ENCODE data around the gene CCL4. TPM values are rescaled to one million over a fixed set of nuclear protein-coding genes. Genes with fewer than 3 reads are reported as not detected.

The CCL4 gene
- total and polyA plus RNA-seq, 2 experiments from 2014 or later: not detected

DNA sequence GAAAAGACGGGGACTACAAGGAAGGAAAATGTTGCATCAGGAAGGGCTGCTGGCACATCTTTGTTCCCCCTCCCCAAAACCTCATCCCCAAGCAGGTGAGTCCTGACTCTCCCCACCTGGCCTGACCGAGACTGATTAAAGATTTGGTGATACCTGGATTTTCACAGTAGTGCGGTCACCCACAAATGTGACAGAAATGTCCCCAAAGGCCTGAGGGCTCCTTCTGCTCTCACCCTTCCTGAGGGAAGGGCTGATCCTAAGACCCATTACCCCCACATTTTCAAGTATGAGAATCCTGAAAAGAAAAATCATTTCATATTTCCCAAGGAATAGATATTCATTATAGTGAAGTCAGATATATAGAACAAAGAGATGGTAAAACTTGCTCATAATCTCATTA is 44.0 kb downstream of the CCL4 start:
- H3K27me3 ChIP-seq (ENCODE audit: insufficient read depth): no peaks in the 10 kb centered on the region
- TF ChIP-seq NANOG (IDR thresholded peaks at IDR 0.05; ENCODE audit: borderline replicate concordance) (no peak), ZNF114 (CRISPR knock-in tag; IDR thresholded peaks at IDR 0.05) (no peak), CREB1 (CRISPR knock-in tag; IDR thresholded peaks at IDR 0.05; ENCODE audit: low read depth) (no peak), JUNB (IDR thresholded peaks at IDR 0.05; ENCODE audit: unreplicated experiment) (no peak)
- TF ChIP-seq, protein P1, sequence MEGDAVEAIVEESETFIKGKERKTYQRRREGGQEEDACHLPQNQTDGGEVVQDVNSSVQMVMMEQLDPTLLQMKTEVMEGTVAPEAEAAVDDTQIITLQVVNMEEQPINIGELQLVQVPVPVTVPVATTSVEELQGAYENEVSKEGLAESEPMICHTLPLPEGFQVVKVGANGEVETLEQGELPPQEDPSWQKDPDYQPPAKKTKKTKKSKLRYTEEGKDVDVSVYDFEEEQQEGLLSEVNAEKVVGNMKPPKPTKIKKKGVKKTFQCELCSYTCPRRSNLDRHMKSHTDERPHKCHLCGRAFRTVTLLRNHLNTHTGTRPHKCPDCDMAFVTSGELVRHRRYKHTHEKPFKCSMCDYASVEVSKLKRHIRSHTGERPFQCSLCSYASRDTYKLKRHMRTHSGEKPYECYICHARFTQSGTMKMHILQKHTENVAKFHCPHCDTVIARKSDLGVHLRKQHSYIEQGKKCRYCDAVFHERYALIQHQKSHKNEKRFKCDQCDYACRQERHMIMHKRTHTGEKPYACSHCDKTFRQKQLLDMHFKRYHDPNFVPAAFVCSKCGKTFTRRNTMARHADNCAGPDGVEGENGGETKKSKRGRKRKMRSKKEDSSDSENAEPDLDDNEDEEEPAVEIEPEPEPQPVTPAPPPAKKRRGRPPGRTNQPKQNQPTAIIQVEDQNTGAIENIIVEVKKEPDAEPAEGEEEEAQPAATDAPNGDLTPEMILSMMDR (conservative IDR thresholded peaks at IDR 0.05; ENCODE audit: low read depth in 2 of 2): no peak
- no peak overlapping the region for H2AFZ ChIP-seq
- peak overlapping the region; percentile 18; the same call in 1 of the 2 replicates for H3K27ac Mint-ChIP-seq
- H3K4me3 Mint-ChIP-seq: no peak overlapping the region
- no peaks in the 10 kb centered on the region for H3K9me3 Mint-ChIP-seq
- H3K79me2 ChIP-seq (replicated peaks; ENCODE audit: insufficient read depth): no peaks in the 10 kb centered on the region
- no peak overlapping the region for H3K27ac ChIP-seq (ENCODE audit: low read depth)
- H3K36me3 Mint-ChIP-seq (ENCODE audit: low read depth): no peaks in the 10 kb centered on the region
- ATAC-seq (no peak), DNase-seq (ENCODE audit: low spot score) (no peak)
- no peaks in the 10 kb centered on the region for H4K20me1 ChIP-seq (replicated peaks; ENCODE audit: insufficient read depth)
- H3K27me3 Mint-ChIP-seq (ENCODE audit: insufficient read depth, low read depth, poor library complexity): no peaks in the 10 kb centered on the region
- no peaks in the 10 kb centered on the region for H3K36me3 ChIP-seq (ENCODE audit: insufficient read depth)
- H3K9me2 ChIP-seq (ENCODE audit: insufficient read depth): no peaks in the 10 kb centered on the region
- H3K4me1 ChIP-seq (ENCODE audit: insufficient read depth): no peaks in the 10 kb centered on the region
- no peak overlapping the region for H3K4me3 ChIP-seq
- H3F3A ChIP-seq (replicated peaks; ENCODE audit: low read depth): no peaks in the 10 kb centered on the region
- H3K4me1 Mint-ChIP-seq: peaks cover 4% of the 10 kb centered on the region; the same call in 2 of the 3 replicates
- no peak overlapping the region for H3K4me2 ChIP-seq

DNA sequence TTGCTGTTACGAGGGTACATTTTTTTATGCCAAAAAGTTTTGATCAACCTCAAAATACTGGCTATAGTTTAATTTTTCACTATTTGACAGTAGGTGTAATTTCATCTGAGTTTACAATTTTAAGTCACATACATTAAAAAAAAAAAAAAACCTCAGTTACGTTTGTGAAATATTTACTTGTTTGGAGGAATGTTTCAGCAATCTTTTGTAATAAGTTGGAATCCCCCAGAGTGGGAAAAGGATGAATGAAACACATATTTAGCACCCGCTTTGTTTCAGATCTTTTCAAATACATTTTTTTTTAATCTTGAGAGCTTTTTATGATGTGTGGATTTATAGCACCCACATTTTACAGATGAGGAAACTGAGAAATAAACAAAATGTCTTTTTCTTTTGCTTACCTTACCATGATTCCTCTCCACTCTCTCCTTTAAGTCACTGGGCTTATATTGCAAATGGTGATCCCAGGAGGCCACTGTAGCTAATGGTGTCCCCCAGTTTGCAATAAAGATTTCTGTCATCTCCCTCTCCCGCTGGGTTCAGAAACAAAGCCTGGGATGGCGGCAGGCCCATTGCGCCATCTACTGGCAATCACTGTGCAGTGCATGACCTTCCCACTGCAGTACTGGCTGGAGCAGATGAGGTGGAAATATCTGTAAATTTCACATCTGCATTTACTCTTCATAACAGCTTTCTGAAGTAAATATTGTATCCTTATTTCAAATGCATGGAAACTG is 45.1 kb downstream of the CCL4 start:
- Mint-ChIP-seq H3K4me1 (peaks cover 4% of the 10 kb centered on the region; the same call in 2 of the 3 replicates), H3K27me3 (ENCODE audit: insufficient read depth, low read depth, poor library complexity) (no peaks in the 10 kb centered on the region), H3K27ac (no peak overlapping the region), H3K4me3 (no peak overlapping the region), H3K36me3 (ENCODE audit: low read depth) (no peaks in the 10 kb centered on the region), H3K9me3 (no peaks in the 10 kb centered on the region)
- Histone ChIP-seq H3K9me2 (ENCODE audit: insufficient read depth) (no peaks in the 10 kb centered on the region), H3F3A (replicated peaks; ENCODE audit: low read depth) (no peaks in the 10 kb centered on the region), H3K36me3 (ENCODE audit: insufficient read depth) (no peaks in the 10 kb centered on the region), H4K20me1 (replicated peaks; ENCODE audit: insufficient read depth) (no peaks in the 10 kb centered on the region), H3K4me3 (no peak overlapping the region), H3K4me2 (no peak overlapping the region), H3K4me1 (ENCODE audit: insufficient read depth) (no peaks in the 10 kb centered on the region), H3K27me3 (ENCODE audit: insufficient read depth) (no peaks in the 10 kb centered on the region), H2AFZ (peak overlapping the region; percentile 86), H3K27ac (ENCODE audit: low read depth) (no peak overlapping the region), H3K79me2 (replicated peaks; ENCODE audit: insufficient read depth) (no peaks in the 10 kb centered on the region)
- DNase-seq (ENCODE audit: low spot score) (peak; percentile 74), ATAC-seq (peak; percentile 93)
- TF ChIP-seq ZNF114 (CRISPR knock-in tag; IDR thresholded peaks at IDR 0.05) (no peak), NANOG (IDR thresholded peaks at IDR 0.05; ENCODE audit: borderline replicate concordance) (no peak), STAT1 (IDR thresholded peaks at IDR 0.05; ENCODE audit: unreplicated experiment) (no peak), EZH2 (IDR thresholded peaks at IDR 0.05; ENCODE audit: low read depth, unreplicated experiment) (no peak), JUNB (IDR thresholded peaks at IDR 0.05; ENCODE audit: unreplicated experiment) (no peak), EZH2phosphoT487 (IDR thresholded peaks at IDR 0.05; ENCODE audit: unreplicated experiment) (no peak), POLR2AphosphoS5 (IDR thresholded peaks at IDR 0.05; ENCODE audit: low read depth) (no peak)
- TF ChIP-seq, protein P1 (conservative IDR thresholded peaks at IDR 0.05; ENCODE audit: low read depth in 2 of 2): peak; percentile 96 to 100
- TF ChIP-seq, protein P2, sequence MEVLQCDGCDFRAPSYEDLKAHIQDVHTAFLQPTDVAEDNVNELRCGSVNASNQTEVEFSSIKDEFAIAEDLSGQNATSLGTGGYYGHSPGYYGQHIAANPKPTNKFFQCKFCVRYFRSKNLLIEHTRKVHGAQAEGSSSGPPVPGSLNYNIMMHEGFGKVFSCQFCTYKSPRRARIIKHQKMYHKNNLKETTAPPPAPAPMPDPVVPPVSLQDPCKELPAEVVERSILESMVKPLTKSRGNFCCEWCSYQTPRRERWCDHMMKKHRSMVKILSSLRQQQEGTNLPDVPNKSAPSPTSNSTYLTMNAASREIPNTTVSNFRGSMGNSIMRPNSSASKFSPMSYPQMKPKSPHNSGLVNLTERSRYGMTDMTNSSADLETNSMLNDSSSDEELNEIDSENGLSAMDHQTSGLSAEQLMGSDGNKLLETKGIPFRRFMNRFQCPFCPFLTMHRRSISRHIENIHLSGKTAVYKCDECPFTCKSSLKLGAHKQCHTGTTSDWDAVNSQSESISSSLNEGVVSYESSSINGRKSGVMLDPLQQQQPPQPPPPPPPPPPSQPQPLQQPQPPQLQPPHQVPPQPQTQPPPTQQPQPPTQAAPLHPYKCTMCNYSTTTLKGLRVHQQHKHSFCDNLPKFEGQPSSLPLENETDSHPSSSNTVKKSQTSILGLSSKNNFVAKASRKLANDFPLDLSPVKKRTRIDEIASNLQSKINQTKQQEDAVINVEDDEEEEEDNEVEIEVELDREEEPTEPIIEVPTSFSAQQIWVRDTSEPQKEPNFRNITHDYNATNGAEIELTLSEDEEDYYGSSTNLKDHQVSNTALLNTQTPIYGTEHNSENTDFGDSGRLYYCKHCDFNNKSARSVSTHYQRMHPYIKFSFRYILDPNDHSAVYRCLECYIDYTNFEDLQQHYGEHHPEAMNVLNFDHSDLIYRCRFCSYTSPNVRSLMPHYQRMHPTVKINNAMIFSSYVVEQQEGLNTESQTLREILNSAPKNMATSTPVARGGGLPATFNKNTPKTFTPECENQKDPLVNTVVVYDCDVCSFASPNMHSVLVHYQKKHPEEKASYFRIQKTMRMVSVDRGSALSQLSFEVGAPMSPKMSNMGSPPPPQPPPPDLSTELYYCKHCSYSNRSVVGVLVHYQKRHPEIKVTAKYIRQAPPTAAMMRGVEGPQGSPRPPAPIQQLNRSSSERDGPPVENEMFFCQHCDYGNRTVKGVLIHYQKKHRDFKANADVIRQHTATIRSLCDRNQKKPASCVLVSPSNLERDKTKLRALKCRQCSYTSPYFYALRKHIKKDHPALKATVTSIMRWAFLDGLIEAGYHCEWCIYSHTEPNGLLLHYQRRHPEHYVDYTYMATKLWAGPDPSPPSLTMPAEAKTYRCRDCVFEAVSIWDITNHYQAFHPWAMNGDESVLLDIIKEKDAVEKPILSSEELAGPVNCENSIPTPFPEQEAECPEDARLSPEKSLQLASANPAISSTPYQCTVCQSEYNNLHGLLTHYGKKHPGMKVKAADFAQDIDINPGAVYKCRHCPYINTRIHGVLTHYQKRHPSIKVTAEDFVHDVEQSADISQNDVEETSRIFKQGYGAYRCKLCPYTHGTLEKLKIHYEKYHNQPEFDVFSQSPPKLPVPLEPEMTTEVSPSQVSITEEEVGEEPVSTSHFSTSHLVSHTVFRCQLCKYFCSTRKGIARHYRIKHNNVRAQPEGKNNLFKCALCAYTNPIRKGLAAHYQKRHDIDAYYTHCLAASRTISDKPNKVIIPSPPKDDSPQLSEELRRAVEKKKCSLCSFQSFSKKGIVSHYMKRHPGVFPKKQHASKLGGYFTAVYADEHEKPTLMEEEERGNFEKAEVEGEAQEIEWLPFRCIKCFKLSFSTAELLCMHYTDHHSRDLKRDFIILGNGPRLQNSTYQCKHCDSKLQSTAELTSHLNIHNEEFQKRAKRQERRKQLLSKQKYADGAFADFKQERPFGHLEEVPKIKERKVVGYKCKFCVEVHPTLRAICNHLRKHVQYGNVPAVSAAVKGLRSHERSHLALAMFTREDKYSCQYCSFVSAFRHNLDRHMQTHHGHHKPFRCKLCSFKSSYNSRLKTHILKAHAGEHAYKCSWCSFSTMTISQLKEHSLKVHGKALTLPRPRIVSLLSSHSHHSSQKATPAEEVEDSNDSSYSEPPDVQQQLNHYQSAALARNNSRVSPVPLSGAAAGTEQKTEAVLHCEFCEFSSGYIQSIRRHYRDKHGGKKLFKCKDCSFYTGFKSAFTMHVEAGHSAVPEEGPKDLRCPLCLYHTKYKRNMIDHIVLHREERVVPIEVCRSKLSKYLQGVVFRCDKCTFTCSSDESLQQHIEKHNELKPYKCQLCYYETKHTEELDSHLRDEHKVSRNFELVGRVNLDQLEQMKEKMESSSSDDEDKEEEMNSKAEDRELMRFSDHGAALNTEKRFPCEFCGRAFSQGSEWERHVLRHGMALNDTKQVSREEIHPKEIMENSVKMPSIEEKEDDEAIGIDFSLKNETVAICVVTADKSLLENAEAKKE (CRISPR knock-in tag; IDR thresholded peaks at IDR 0.05): no peak
